NCI-H524 (cell line): Measurements from ENCODE around the gene IFFO2.

ENCODE experiments used
- DNase-seq, 2 experiments: peaks; one replicate each; lab custom pipeline; 2025; lab: John Stamatoyannopoulos, UW

Gene IFFO2

DNA sequence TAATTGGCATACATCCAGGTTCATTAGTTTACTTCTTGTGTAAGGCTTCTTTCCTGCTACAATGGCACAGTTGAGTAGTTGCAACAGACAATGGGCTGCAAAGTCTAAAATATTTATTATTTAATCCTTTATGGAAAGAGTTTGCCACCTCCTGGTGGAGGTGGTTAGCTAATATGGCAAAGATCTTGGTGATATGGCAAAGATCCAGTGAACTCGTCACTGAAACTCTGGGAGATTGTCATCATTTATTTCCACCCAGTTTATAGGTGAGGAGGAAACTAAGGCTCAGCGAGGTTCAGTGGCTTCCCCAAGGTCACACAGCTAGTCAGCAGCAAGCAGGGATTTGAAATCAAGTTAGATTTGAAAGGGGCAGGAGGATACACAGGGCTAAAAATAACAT, 16.1 kb upstream of the IFFO2 start:
- DNase-seq = peak in 1 of 2 experiments; percentile 22

DNA sequence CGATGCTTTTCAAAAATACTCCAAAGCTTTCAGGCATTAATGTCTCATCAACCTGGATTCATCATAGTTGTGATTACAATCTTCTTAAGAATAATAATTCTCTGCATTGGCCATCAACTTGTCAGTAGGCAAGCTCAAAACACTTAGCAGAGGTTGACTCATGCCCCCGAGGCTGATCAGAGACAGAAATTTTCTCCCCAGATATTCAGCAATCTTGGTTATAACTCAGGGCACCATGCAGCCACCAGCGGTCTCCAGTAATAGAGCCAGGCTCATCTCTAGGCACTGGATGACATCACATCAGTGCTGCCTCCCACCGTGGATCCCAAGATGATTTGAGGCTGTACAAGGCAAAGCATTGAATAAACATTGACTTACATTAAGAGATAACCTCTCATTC, 14.3 kb upstream of the IFFO2 start:
- DNase-seq = no peak

DNA sequence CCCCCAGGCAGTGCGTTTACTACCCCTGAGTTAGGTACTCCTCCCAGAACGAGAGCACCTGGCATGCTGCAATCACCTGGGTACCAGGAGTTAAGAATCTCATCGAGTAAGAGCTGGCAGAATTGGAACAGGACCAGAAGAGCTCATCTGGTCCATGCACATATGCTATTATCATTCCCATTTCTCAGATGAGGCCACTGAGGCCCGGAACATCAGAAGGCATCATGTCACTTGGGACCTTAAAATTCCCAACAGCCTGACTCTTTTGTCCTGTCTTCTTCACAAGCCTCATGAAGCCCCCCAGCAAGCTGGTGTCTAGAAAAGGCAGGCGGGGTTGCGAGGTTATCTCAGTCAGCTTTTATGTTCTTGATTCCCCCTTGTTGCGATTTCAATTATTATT, 13.9 kb upstream of the IFFO2 start:
- DNase-seq = no peak

DNA sequence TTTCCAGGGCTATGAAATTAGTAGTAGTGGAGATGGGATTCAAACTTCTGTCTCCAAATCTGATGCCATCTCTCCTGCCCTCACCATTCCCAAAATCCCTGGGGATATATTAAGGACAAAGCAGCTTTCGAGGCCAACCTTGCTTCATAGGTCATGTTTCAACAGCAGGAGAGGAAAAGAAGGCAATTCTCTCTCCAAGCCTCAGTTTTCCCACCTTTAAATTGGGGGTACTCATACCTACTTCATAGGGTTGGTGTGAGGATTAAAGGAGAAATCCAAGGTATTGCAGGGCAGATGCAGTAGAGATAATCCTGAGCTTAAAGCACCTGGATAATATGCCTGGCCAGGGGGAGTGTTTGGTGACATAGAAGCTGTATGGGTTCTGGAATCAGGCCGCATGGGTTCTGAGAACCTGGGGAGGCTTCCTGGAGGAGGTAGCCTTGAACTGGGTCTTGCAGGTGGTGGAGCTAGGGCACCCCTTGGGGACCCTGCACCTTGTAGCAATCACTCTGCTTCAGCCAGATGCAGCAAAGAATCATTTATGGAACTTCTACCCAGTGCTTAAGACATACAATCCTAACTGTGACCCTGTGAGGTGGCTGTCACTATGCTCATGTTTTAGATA, 10.7 kb upstream of the IFFO2 start:
- no peak for DNase-seq

DNA sequence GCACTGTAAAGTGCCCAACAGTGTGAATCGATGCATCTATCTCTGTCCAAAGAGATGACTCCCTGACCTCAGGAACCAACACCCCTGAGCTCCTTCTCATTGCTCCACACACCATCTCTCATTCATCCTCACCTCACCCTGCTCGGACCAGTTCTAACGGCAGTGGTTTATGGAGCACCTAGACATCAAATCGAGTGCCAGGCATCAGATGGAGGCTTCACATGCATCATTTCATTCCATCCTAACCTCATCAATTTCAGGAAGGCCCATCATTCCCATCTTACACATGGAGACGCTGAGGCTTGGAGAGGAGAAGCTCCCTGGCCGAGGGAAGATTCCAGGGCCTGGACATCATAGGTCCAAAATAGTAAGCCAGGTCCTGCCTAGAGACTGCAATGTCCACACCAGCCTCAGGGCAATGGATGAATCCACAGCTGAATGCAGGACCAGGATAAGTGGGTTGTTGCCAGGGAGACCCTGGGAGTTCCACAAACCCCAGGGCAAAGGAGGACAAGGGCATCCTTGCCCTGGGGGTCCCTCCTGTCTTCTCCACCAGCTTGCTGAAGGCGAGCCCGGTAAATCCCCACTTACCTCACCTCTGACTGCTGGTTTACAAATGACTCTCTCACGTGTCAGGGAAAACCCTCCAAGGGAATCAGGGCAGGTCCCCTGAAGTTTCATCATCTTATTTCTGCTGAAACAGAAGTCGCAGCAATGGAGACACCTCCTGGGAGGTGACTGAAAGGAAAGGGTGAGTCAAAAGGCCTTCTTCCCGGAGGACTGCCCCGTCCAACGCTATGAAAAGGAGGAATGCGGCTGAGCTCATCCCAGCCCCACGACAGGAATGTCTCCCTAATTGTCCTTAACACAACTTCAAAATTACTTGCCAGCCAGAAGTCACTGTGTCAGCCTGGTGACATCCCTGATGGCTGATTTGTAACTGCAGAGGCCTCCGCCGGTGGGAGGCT, 9.0 kb upstream of the IFFO2 start:
- no peak for DNase-seq

DNA sequence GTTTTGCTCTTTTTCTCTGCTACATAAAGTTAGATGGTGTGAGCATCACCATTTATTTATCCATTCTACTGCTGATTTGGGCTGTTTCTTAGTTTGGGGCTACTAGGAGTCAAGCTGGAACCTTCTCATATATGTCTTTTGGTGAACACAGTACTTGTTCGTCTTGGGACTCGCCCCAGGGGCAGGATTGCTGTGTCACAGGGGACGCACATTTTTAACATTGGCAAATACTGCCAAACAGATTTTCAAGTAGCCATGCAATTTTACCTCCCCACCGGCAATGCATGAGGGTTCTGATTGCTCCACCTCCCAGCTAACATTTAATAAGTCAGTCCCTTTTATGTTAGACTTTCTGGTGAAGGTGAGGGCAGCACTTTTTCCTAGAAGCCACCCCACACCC, 7.5 kb upstream of the IFFO2 start:
- no peak for DNase-seq

DNA sequence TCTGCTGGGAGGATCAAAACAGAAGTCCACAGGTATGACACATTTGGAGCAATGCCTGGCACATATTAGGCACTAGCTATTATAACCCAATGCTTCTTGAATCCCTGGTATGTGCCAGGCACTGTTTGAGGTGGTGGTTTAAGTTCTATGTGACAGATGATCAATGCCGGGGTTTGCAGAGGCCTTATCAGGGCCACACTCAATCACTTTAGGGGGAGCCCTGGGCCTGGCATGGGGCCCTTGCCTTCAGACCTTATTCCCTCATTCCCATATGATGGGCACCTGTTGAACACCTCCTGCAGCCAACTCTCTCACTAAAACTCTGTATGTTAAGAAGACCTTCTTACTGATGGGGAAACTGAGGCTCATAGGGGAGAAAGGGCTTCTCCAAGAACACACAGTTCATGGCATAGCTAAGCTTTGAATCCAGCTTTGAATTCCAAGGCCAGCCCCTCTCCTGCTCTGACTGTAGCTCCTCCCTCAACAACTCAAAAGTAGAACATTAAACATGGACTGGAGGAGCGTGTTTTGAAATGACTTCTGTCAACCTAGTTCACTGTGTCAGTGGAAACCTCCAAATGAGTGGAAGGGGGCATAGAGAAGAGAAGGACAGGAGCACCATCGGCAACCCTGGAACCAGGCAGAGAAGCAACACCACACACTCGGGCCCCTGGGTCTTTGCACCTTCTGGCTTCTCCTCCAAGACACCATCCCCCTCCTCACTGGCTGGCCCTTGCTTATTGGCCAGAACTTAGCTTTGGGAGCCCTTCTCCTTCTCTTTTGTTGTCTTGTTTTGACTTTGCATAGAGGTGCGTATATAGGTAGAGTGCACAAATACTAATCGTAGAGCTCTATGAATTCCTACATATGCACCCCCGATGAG, 6.6 kb upstream of the IFFO2 start:
- DNase-seq = no peak

DNA sequence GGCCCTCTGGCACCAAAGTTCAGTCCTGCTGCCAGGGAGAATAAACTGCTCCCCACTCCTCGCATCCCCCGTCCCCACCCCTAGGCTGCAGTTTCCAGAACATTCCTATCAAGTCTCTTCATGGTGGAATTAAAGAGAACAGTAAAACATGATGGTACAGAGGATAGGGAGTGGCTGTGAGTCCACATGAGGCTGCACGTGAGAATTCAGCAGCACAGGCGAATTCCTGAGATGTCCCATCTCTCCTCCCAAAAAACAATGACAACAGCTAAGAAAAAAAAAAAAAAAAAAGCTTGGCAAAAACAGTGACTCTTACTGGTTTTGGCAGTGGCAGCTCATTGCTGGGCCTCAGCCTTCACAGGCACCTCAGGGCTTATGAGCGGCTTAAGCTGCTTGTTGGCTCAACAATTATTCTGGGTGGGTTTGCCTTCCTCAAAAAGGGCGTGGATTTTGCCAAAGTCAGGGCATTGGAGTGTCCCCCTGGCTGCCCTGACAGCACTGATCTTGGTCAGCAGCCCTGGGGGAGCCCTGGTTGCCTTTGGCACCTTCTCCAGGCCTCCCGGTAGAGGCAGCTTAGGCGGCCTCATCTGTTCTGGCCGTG, 5.7 kb upstream of the IFFO2 start:
- DNase-seq = no peak

DNA sequence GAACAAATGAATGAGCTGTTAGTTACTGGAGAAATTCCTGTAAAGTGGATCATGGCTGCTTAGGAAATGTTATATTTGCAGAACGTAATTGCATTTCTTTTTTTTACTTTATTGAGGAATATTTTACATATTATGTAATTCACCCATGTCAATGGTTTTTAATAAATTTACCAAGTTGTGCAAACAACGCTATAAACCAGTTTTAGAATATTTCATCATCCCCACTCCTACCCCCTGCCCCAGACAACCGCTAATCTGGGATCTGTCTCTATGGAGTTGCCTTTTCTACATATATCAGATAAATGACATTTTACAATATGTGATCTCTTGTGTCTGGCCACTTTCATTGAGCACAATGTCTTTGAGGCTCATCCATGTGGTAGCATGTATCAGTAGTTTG, 4.3 kb upstream of the IFFO2 start:
- DNase-seq = no peak

DNA sequence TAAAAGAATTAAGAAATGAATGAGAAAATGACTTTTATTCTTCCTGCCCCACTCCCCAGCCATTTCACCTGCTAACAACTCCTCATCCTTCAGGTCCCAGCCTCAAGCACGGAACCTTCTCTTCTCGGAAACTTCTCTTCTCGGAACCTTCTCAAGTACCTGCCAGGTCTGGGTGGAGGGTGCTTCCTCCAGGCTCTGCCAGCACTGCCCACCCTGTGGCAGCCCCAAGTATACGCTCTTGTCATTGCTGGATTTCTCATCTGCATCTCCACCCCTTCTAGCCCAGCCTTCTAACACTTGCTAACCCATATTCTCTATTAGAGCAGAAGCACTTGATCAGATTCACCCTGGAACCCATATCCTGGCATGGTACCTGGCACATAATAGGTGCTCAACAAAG, 3.9 kb upstream of the IFFO2 start:
- no peak for DNase-seq

DNA sequence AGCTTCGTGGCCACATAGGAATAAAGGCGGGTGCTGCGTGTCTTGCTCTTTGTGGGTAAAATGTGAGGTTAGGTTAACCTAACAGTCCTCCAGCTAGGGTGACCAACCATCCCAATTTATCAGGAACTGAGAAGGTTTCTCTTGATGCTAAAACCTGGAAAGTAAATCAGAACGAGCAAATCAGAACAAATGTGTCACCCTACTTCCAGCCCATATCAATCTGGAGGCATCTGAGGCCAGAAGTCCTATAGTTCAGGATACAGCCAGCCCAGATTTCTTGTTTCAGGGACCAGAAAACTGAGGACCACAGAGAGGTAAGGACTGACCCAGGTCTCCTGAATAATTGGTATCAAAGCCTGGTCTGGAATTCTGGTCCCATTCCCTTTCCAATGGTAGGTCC, 3.1 kb upstream of the IFFO2 start:
- DNase-seq = no peak

DNA sequence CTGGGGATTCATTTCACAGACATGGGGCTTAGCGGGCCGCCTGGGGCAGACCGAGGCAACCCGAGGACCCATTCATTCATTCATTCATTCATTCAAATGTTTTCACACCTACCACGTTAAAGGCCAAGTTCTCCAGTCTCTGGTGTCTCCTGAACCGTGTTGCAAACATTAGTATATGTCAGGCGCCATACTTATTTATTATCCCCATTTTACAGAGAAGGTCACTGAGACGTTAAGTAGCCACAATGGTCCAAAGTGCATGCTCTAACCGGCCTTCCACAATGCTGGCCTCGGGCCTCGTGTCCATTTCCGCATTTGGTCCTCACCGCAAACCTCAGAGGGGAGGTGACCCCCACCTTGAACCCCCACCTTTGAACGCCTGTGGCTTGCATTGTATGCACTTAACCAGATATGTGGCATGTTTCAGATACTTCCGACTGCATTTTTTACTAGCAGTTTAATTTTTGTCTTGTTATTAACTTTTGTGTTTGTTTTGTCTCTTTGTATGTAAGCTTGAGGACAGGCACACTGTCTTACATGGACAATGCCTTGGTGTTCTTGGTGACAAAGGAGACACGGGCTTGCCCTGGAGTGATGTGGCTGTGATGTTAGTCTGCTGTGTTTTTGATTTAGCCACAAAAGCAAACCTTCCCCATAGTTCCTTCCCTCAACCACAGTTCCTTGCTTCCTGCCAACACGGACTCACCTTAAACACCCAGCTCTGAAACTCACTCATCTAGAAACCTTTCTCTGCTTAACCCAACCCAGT, 1.2 kb upstream of the IFFO2 start:
- no peak for DNase-seq

DNA sequence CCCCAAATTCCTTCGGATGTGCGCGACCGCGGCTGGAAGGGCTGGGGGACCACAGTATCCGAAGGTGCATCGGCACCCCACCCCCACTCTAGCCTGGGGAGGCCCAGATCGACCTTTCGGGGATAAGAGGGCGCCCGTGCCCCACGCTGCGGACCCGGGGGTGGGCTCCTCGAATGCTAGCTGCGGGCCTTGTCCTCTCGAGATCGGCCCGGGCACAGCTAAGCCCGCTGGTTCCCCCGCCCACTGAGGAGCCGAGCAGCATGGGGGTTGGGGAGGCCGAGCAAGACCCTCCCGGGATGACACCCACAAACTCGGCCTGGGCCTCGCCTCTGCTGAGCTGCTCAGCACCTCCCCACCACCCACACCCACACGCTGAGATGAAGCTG, 653 bp upstream of the IFFO2 start:
- no peak for DNase-seq

DNA sequence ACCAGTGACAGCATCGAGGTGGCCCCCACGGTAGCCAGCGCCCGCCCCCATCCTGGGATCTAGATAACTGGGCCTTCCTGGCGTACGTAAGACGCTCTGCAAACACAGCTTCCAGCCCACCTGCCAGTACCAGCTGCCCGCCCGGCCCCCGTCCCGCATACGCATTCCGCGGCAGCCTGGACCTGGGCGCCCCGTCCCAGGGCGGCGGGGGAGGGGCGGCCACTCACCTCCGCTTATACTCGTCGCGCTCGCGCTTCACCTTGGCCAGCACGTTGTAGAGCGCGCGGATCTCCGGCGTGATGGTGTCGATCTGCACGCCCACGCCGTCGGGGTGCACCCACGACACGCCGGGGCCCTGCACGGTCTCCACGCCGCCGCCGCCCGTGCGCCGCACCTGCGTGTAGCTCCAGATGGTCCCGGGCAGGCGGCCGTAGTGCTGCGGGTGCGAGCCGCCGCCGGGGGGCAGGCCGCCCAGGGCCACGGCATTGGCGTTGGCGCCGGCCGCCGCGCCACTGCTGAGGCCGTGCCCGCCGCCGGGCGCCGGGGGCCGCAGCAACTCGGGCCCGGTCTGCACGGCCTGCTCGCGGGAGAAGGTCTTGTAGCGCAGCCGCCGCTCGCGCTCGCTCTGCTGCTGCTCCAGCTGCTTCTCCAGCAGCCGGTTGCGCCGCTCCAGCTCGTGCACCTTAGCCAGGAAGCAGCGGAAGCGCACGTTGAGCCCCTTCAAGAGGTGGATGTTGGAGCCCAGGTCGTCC, 859 bp downstream of the IFFO2 start:
- peak in 1 of 2 experiments; percentile 40 for DNase-seq

DNA sequence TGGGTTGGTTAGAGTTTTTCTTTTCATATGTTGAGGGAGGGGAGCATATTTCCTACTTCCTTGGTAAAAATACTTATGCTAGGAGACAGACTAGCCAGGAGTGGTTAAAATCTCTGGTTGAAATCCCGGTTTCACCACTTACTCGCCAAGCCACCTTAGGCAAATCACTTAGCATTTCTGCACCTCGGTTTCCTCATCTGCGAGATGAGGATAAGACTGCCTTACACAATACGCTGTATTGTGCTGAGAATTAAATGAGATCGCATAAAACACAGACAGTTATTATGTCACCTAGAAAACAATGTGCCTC, 1.4 kb downstream of the IFFO2 start:
- no peak for DNase-seq

DNA sequence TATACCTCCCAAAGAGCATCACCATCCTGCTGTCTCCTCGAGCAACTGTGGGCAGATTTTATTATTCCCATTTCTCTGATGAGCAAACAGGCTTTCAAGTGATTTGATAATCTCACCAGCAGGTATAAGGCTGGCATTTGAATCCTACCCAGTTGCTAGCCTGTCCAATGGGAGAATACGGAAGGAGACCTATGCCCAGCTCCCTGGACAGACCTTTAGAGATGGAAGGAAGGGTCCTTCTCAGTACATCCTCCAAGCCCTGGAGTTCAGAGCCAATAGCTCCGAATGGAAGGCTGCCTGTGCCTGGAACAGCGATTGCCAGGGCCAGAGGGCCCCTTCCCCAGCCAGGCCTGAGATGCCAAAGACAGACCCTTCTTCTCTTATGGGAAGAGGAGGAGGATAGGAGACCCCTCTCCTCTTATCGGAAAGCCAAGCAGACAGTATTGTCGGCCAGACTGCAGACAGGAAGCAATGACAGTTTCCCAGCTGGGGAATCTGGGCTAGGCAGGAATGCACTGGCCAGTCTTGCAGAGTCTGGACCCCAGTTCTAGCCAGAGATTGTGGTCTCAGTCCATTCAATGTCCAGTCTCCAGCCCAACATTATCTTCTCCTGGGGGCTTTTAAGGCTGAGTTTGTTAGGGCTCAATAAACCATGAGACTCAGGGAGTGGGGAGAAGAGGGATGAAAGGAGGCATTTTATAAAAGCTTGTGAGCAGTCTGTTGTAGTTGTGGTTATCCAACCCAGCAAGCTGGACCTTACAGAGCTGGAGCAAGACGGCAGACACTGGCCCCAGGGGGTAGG, 2.0 kb downstream of the IFFO2 start:
- DNase-seq = no peak

DNA sequence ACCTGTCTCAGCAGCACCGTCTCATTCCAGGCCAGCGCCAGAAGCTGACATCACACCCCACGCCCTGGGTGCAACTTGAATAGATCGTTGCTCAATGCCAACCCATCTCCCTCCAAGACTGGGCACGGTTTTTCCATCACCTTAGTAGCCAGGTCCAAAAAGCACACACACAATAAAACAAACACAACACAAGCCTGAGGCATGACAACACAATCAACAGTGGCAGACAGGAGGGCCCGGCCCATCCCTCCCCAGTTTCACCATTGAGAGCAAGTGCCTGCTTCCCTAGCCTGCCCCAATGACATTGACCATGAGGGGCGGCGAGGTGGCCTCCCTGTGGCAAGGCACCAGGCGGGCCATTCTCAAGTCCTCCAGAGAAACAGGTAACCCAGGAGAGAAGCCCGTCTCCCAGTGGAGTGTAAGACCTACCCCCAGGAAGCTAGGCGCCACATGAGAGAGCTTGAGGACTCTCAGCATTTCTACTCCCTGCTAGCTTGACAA, 2.7 kb downstream of the IFFO2 start:
- no peak for DNase-seq

DNA sequence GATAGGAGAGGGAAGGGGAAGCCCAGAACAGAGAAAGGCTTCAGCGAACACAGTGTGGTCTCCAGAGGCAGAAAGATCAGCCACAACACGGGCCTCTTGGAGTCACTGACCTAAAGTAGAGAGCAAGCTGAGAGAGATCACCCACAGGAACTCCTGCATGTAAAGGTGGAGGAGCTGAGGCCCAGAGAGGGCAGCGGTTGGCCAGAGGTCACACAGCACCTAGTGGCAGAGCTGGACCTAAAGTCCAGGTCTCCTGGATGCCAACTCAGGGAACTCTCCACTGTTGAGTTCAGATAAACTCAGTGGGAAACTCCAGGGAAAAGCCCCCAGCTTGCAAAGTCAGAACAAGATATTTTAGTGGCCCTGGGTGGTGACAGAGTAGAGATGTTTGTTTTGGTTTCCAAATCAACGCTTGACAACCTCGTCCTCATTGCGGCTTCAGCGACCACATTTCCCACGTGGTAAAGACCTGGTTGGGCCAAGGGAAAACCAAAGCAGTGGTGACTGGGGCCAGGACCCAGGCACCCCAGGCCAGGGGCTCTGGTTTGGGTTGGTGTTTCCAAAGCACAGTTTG, 4.6 kb downstream of the IFFO2 start:
- no peak for DNase-seq

DNA sequence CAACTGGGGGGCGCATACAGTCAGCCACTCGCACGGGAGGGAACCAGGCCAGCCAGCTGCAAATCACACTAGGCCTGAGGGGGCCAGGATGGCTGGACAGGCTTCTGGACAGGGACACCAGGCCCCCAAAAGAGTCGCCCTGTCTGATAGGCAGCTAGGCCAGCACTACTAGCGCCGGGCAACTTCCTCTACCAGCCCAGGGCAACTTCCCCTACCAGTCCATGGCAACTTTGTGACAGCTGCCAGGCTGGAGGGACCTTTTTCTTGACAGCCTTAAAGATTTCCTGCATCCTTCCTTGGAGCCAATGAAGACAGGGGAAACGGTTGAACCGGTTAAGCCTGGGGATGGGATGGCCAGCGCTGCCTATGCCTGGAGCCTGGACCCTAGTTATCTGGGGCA, 5.1 kb downstream of the IFFO2 start:
- no peak for DNase-seq
